ENCODE measurements around the gene LARP1B.
"Not testable (repeated sequence)": the region's sequence is repeated elsewhere in the genome, so short reads cannot be mapped to it uniquely, and the experiment has no call there.

The LARP1B gene

GRCh38 chr4:128141866-128142265 lies 80.8 kb downstream of the LARP1B start:
- DNase-seq: no peak

- DNase-seq: no peak
These were observed 84.6 kb downstream of the LARP1B start for GRCh38 chr4:128145727-128146126.

GRCh38 chr4:128153800-128154199 lies 92.7 kb downstream of the LARP1B start:
- no peak for DNase-seq

GRCh38 chr4:128155231-128155855 lies 94.2 kb downstream of the LARP1B start:
- DNase-seq: no peak

- DNase-seq: no peak
These were observed 94.9 kb downstream of the LARP1B start for GRCh38 chr4:128155874-128156456.

GRCh38 chr4:128156472-128156871 lies 95.4 kb downstream of the LARP1B start:
- DNase-seq: not testable (repeated sequence)

- no peak for DNase-seq
These were observed 97.8 kb downstream of the LARP1B start for GRCh38 chr4:128158894-128159293.

DNA sequence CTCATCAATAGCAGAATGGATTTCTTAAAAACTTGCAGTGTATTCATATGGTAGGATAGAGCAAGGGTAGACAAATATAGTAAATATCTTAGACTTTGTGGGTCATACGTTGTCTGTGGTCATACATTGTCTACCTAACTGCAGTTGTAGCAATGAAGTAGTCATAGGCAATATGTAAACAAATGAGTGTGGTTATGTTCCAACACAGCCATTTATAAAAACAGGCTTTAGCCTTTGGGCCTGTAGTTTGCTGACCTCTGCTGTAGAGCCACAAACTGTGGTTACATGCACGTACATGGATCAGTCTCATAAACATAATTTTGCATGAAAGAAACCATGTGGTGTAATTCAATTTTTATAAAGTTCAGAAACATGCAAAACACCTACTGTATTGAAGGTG lies 98.9 kb downstream of the LARP1B start:
- DNase-seq: no peak

DNA sequence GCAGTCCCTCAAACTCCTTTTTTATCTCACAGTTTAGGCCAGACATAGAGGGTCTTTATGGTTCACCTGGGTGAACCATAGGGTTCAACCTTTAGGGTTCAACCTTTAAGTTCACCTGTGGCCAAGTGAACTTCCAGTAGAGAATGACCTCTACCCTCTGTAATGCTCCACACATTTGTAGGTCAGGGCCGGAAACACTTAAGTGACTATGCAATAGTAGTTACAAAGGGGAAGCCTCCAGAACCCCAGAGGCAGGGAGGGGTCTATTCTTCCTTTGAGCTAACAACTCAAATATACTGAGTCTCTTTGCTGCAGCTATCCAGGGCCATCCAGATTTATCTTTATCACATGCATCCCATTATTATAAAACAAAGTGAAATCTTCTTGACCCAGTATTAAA lies 100.0 kb downstream of the LARP1B start:
- no peak for DNase-seq

- no peak for DNase-seq
These were observed 101.3 kb downstream of the LARP1B start for GRCh38 chr4:128162434-128162833.

DNA sequence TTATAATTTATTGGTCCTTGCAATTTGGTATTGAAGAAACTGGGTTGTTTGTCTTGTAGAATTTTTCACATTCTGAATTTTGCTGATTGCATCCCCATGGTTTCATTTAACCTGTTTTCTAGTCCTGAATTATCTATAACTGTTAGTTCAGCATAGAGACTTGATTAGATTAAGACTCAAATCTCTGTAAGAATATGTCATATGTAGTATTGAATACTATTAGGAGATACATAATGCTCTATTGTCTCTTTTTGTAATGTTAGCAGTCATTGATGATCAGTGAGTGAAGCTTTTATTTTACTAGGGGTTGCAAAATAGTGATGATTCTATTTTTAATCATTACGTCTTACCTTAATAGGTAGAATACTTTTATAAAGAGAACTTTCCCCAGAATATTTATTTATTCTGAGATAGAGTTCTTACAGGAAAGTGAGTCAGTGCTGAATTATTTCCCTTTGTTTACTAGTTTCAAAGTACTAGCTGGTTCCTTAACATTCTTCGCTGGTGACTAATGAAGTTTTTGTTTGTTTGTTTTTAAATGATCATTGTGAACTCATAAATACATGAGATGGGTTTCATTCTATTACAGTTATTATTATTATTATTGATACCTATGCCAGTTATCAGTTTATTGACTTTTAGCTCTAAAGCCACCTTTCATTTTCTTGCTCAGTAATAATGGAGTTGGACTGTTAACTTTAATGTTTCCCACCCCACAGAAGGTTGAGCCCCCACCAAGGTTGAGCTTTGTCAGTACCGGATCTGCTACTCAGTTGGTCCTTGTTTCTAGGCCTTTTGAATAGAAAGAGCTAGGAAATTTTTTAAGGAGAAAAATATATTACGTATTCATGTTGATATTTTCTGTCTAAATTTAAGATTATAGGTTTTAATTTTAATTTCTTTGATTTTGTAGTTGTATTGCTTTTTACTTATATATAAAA lies 102.3 kb downstream of the LARP1B start:
- DNase-seq: no peak

GRCh38 chr4:128166982-128167381 lies 105.9 kb downstream of the LARP1B start:
- no peak for DNase-seq

DNA sequence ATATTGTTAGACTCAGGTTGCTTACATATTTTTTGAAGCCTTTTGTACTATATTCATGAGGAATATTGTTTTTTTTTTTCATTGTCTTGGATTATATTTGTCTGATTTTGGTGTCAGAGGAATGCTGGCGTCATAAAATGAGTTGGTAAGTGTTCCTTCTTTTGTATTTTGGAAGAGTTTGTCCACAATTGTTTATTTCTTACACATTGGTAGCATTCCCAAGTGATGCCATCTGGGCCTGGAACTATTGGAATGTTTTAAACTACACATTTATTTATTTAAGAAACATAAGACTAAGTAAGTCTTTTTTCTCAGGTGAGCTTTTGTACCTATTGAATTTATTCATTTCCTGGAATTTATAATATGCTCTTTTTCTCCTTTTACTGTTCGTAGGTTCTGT lies 107.6 kb downstream of the LARP1B start:
- no peak for DNase-seq

GRCh38 chr4:128169245-128169644 lies 108.1 kb downstream of the LARP1B start:
- no peak for DNase-seq

DNA sequence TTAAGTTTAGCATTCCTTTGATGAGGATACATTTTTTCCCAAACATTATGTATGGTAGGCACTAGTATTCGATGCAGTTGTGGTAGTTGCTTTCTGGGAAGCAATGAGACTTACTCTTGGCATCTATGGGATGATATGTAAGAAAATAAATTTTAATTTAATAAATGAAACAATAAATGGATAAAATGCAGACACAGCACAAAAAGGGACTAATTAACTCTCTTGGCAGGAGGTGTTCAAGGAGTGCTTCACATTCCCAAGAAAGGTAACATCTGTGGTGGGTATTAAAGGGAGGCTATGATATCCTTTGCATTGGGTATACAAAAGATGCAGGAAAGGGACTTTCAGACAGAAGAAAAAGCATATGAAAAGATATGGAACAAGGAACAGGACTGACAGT lies 115.5 kb downstream of the LARP1B start:
- DNase-seq: no peak

GRCh38 chr4:128177498-128177897 lies 116.4 kb downstream of the LARP1B start:
- DNase-seq: no peak

DNA sequence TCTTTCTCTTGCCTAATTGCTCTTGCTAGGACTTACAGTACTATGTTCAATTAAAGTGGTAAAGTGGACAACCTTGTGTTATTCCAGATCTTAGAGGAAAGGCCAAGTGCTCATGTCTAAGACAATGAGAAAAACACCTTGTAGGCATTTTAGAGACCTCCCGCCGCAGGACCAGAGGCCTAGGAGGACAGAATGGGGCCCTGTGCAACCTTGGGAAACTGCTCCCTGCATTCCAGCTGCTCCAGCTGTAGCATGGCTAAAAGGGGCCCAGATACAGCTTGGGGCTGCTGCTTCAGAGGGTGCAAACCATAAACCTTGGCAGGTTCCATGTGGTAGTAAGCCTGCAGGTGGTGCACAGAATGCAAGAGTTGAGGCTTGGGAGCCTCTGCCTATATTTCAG lies 125.5 kb downstream of the LARP1B start:
- no peak for DNase-seq

- peak; percentile 59 for DNase-seq
These were observed 130.1 kb downstream of the LARP1B start for GRCh38 chr4:128191115-128191781.

DNA sequence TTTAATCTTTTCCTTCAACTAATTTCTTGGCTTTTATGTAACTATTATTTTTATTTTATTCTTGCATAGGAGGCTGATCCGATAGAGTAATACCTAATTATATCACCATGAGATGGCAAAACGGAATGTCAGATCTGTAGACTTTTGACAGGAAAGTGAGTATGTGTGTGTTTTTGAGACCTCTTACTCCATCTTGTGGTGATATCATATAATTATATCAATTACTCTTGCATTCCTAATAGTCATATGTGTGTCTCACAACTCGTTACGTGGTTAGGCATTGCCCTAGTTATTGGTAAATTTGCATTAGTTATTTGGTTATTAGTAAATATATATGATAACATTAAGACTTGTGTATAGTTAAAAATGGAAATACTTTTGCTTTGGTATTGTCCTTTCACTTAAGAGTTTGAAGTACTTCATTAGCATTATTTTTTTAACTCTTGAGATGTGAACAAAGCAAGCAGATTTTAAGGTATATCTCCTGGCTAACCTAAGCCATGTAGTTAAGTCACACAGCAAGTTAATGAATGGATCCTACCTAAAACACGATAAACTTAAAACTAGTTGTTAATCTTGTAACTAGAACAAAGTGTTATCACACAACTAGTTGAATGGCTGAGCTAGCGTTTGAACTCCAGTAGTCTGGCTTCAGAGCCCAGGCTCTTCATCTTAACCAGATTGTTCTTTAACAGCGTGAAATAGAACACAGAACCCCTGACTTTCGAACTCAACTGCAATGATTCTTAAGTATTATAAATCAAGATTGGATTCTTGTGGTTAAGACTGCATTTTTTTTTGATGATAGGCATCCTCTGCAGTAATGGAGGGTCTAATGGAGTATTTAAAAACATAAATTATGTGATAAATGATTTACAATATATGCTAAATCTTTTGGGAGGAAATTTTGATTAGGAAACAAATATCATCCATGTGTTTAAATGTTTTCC lies 159.4 kb downstream of the LARP1B start:
- peak; percentile 7 for DNase-seq

- peak; percentile 10 for DNase-seq
These were observed 160.5 kb downstream of the LARP1B start for GRCh38 chr4:128221586-128221985.

DNA sequence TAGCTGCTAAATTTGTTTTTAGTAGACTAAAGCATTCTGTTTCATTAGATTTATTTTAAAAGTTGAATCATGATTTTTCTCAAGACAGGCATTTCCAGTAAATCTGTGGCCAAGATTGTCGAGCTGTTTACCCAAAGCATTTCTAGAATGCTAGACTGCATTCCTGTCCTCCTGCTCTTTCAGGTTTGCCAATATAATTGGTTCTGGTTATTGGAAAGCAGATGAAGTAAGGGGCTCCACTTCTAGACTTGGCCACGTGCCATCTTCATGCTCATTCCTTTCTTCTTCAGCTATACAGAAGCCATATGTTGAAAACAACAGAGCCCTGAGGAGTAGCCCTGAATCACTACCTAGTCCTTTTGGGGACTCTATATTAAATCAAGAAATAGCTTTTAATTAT lies 164.0 kb downstream of the LARP1B start:
- no peak for DNase-seq

DNA sequence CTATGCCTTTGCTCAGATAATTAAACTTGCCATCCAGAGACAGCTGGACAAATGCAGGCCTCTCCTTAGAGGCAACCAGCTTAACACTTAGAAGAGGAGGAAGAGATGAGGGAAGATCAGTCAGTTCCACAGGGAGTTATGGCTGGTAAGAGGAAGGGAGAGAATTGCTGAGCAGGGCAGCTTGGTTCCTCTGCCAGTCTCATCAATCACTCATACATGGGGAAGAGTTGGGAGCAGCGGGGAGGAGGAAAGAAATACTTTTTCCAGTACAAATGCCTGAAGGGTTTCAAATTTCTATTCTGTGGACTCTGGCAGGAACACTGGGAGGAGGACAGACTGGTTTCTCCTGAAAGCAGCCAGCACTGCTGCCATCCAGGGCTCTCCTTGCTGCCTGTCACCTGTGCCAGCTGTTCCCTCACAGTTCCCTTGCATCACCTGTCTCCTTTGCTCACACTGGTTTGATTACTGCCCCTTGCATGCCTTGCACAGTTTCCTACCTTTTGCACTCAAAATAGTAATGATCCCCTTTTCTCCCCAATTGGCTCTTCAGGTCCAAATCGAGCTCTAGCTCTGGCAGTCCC lies 167.0 kb downstream of the LARP1B start:
- DNase-seq: no peak
